GM12864 (cell line): ENCODE results near the gene CNTNAP5.
"Not testable (repeated sequence)": the region's sequence is repeated elsewhere in the genome, so short reads cannot be mapped to it uniquely, and the experiment has no call there.

Source experiments
- DNase-seq: peaks from one replicate; pipeline ENCODE4 v3.0.0-alpha.2; 2011; ENCODE audit warnings: low read depth
- H3K4me3 ChIP-seq: 2 replicates; pipeline ENCODE4 v1.5.1; 2011; ENCODE audit warnings: mild to moderate bottlenecking, low read depth, low read length, control low read depth
- CTCF ChIP-seq: IDR thresholded peaks from 2 replicates; pipeline ENCODE4 v1.5.1; 2011; ENCODE audit warnings: low read depth, mild to moderate bottlenecking, moderate library complexity, low read length, control low read depth, inconsistent platforms; ENCODE audit errors: missing control alignments

CNTNAP5 gene

GRCh38 chr2:124347209-124347608, 322.1 kb downstream of the CNTNAP5 start:
- no peak overlapping the region for H3K4me3 ChIP-seq
- DNase-seq = no peak
- TF ChIP-seq CTCF = no peak

GRCh38 chr2:124353656-124354055, 328.6 kb downstream of the CNTNAP5 start:
- no peak for TF ChIP-seq CTCF
- H3K4me3 ChIP-seq = no peak overlapping the region
- DNase-seq = no peak

GRCh38 chr2:124354466-124354865, 329.4 kb downstream of the CNTNAP5 start:
- no peak for DNase-seq
- no peak overlapping the region for H3K4me3 ChIP-seq
- no peak for TF ChIP-seq CTCF

GRCh38 chr2:124361966-124362365, 336.9 kb downstream of the CNTNAP5 start:
- H3K4me3 ChIP-seq, DNase-seq: not testable (repeated sequence)

- DNase-seq = no peak
- TF ChIP-seq CTCF = no peak
These were observed 344.1 kb downstream of the CNTNAP5 start for GRCh38 chr2:124369181-124369580.

GRCh38 chr2:124380221-124380749, 355.2 kb downstream of the CNTNAP5 start:
- no peak overlapping the region for H3K4me3 ChIP-seq
- no peak for DNase-seq
- TF ChIP-seq CTCF = no peak

More at GRCh38 chr2:124369181-124369580, 344.1 kb downstream of the CNTNAP5 start:
- no peak overlapping the region for H3K4me3 ChIP-seq

- H3K4me3 ChIP-seq = no peak overlapping the region
- DNase-seq = no peak
- no peak for TF ChIP-seq CTCF
These were observed 357.1 kb downstream of the CNTNAP5 start for GRCh38 chr2:124382067-124382618.
